ENCODE results near the gene RALA. TPM values are rescaled to one million over a fixed set of nuclear protein-coding genes. Genes with fewer than 3 reads are reported as not detected.
"Not testable (repeated sequence)": the region's sequence is repeated elsewhere in the genome, so short reads cannot be mapped to it uniquely, and the experiment has no call there.

The RALA gene
- polyA plus RNA-seq, 1 experiment = 59.2 TPM

DNA sequence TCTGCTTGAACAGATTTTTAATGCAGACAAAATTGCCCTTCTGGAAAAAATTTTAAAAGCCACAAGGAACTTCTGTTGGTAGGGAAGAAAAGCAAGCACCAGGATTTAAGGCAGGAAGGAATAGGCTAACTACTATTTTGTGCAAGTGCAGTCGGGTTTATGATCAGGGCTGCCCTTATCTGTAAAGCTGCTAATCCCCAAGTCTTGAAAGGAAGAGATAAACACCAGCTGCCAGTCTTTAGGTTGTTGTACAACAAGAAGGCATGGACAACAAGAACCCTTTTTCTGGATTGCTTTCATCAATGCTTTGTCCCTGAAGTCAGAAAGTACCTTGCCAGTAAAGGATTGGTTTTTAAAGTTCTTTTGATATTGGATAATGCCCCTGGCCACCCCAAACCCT lies 40.7 kb downstream of the RALA start:
- peaks cover 8% of the 10 kb centered on the region; the same call in 1 of the 2 replicates for H3K9me3 ChIP-seq (ENCODE audit: control insufficient read depth, insufficient read depth, low read length)
- no peaks in the 10 kb centered on the region for H3K27me3 ChIP-seq (ENCODE audit: control insufficient read depth, insufficient read depth, low read length)
- H3K27ac ChIP-seq (ENCODE audit: low read depth, low read length) = no peak overlapping the region
- ChIA-PET CTCF (no interaction called here), POLR2A (no interaction called here)
- no peak overlapping the region for H3K4me3 ChIP-seq (ENCODE audit: low read depth, low read length)
- DNase-seq (ENCODE audit: low read depth, low spot score) = no peak
- TF ChIP-seq CTCF (IDR thresholded peaks at IDR 0.05; ENCODE audit: low read depth, low read length) = no peak

- no peak overlapping the region for H3K27ac ChIP-seq (ENCODE audit: low read depth, low read length)
- DNase-seq (ENCODE audit: low read depth, low spot score) = no peak
- ChIA-PET POLR2A (no interaction called here), CTCF (no interaction called here)
- TF ChIP-seq CTCF (IDR thresholded peaks at IDR 0.05; ENCODE audit: low read depth, low read length) = no peak
- no peak overlapping the region for H3K4me3 ChIP-seq (ENCODE audit: low read depth, low read length)
- no peaks in the 10 kb centered on the region for H3K27me3 ChIP-seq (ENCODE audit: control insufficient read depth, insufficient read depth, low read length)
- peaks cover 8% of the 10 kb centered on the region; the same call in 1 of the 2 replicates for H3K9me3 ChIP-seq (ENCODE audit: control insufficient read depth, insufficient read depth, low read length)
Measured at GRCh38 chr7:39664585-39664984, 41.2 kb downstream of the RALA start.

- peaks cover 6% of the 10 kb centered on the region; the same call in 1 of the 2 replicates for H3K9me3 ChIP-seq (ENCODE audit: control insufficient read depth, insufficient read depth, low read length)
- H3K27ac ChIP-seq (ENCODE audit: low read depth, low read length) = no peak overlapping the region
- no peak overlapping the region for H3K4me3 ChIP-seq (ENCODE audit: low read depth, low read length)
- no peaks in the 10 kb centered on the region for H3K27me3 ChIP-seq (ENCODE audit: control insufficient read depth, insufficient read depth, low read length)
- ChIA-PET CTCF (interaction anchor here (1.4 to 1.6 kb wide), 2 partner anchors 79 to 86 kb away, joined by 4 to 6 read pairs; no protein-coding TSS in a partner anchor), POLR2A (no interaction called here)
- no peak for TF ChIP-seq CTCF (IDR thresholded peaks at IDR 0.05; ENCODE audit: low read depth, low read length)
- no peak for DNase-seq (ENCODE audit: low read depth, low spot score)
Measured at GRCh38 chr7:39666562-39666961, 43.2 kb downstream of the RALA start.

DNA sequence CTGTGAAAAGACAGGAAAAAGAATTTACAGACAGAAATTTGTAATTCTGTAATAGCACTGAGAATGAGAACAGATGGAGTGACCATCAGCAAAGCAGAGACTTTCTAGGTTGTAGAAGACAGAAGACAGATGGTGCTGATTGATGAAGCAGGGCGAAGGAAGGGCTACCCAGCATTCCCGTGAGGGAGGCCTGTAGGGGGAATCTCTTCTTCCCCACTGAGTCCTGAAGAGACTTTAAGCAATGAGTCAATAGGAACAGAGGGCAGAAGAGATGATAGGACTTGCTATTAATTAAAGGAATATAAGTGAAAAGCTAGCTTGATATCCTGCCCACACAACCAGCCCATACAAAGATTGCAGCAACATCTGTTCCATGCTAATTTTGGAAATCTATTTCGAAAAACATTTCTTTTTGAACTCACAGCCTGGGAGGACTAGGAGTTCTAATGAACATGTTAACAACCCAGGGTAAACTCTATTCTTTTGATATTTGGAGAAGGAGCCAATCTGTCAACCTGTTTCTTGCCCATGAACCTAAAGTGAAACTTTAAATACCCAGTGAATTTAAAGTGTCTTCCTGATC lies 44.1 kb downstream of the RALA start:
- Histone ChIP-seq H3K27ac (ENCODE audit: low read depth, low read length) (no peak overlapping the region), H3K4me3 (ENCODE audit: low read depth, low read length) (no peak overlapping the region), H3K27me3 (ENCODE audit: control insufficient read depth, insufficient read depth, low read length) (no peaks in the 10 kb centered on the region), H3K9me3 (ENCODE audit: control insufficient read depth, insufficient read depth, low read length) (no peaks in the 10 kb centered on the region)
- TF ChIP-seq CTCF (IDR thresholded peaks at IDR 0.05; ENCODE audit: low read depth, low read length) = no peak
- no peak for DNase-seq (ENCODE audit: low read depth, low spot score)
- POLR2A ChIA-PET = no interaction called here
- CTCF ChIA-PET = interaction anchor here (1.6 kb wide), 1 partner anchor 78 kb away, joined by 4 read pairs; no protein-coding TSS in a partner anchor

DNA sequence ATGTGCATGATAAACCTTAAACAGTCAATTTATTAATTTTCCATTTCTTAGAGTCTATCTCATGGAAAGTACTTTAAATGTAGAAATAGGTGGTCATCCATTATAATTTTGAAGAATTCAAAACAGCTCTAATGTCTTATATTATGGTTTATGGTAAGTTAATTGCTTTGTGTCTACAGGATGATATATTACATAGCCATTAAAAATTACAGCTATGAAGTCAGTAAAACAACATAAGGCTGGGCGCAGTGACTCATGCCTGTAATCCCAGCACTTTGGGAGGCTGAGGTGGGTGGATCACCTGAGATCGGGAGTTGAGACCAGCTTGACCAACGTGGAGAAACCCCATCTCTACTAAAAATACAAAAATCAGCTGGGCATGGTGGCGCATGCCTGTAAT lies 44.9 kb downstream of the RALA start:
- POLR2A ChIA-PET = interaction anchor here (0.6 to 0.7 kb wide), 2 partner anchors 16 to 61 kb away, joined by 3 to 4 read pairs; no protein-coding TSS in a partner anchor
- DNase-seq (ENCODE audit: low read depth, low spot score); H3K27ac ChIP-seq (ENCODE audit: low read depth, low read length); H3K9me3 ChIP-seq (ENCODE audit: control insufficient read depth, insufficient read depth, low read length); H3K4me3 ChIP-seq (ENCODE audit: low read depth, low read length); H3K27me3 ChIP-seq (ENCODE audit: control insufficient read depth, insufficient read depth, low read length); CTCF ChIA-PET: not testable (repeated sequence)
